ENCODE results near the gene ACTA2. TPM values are rescaled to one million over a fixed set of nuclear protein-coding genes. Genes with fewer than 3 reads are reported as not detected.
A peak's percentile ranks its signal among the peaks of the same experiment; 100 is the strongest.

The ACTA2 gene
- total RNA-seq, 1 experiment from 2014 or later: 5.3 TPM

GRCh38 chr10:88991161-88991898 lies 38.8 kb upstream of the ACTA2 start:
- TSS peak; percentile 46 for BruUV-seq (replicated peaks)
- Histone ChIP-seq H3K27ac (peak overlapping the region; percentile 42), H3K36me3 (ENCODE audit: low read depth) (no peaks in the 10 kb centered on the region), H3K27me3 (ENCODE audit: insufficient read depth, low read depth) (no peaks in the 10 kb centered on the region), H3K4me1 (replicated peaks; ENCODE audit: insufficient read depth) (peaks cover 26% of the 10 kb centered on the region), H3K4me2 (peak overlapping the region; percentile 81), H4K20me1 (ENCODE audit: insufficient read depth) (no peaks in the 10 kb centered on the region), H3K4me3 (peak overlapping the region; percentile 85), H3K9me2 (ENCODE audit: insufficient read depth) (no peaks in the 10 kb centered on the region), H3K9me3 (ENCODE audit: insufficient read depth, low read depth) (no peaks in the 10 kb centered on the region), H3K79me2 (ENCODE audit: low read depth) (0 out of 2 replicates have a peak, but pooled peaks cover 5% of the 10 kb centered on the region), H3F3A (ENCODE audit: insufficient read depth, low read depth) (peaks cover 12% of the 10 kb centered on the region; the same call in 1 of the 2 replicates), H2AFZ (peak overlapping the region; percentile 87)
- DNase-seq: peak; percentile 33 to 47
- POLR2A ChIA-PET (ENCODE audit: unreplicated experiment): no interaction called here
- no peak; the same call in 1 of the 2 replicates for TF ChIP-seq CTCF (conservative IDR thresholded peaks at IDR 0.05)
- CTCF ChIA-PET: interaction anchor here (0.6 kb wide), 1 partner anchor 36 kb away, joined by 3 read pairs; no protein-coding TSS in a partner anchor
- intact Hi-C loops (cut with micrococcal nuclease; ENCODE audit: unreplicated experiment): loop anchor here (5.0 kb wide), 2 partner anchors 41 to 154 kb away; no protein-coding TSS in a partner anchor

- Histone ChIP-seq H3K9me3 (ENCODE audit: insufficient read depth, low read depth) (no peaks in the 10 kb centered on the region), H3K4me2 (peak within 1 kb of the TSS; percentile 81), H3K4me3 (peak within 1 kb of the TSS; percentile 85), H3K27me3 (ENCODE audit: insufficient read depth, low read depth) (no peaks in the 10 kb centered on the region), H3K9me2 (ENCODE audit: insufficient read depth) (no peaks in the 10 kb centered on the region), H4K20me1 (ENCODE audit: insufficient read depth) (no peaks in the 10 kb centered on the region), H3F3A (ENCODE audit: insufficient read depth, low read depth) (peaks cover 12% of the 10 kb centered on the region; the same call in 1 of the 2 replicates), H3K36me3 (ENCODE audit: low read depth) (no peaks in the 10 kb centered on the region), H2AFZ (peak within 1 kb of the TSS; percentile 87), H3K79me2 (ENCODE audit: low read depth) (0 out of 2 replicates have a peak, but pooled peaks cover 5% of the 10 kb centered on the region), H3K4me1 (replicated peaks; ENCODE audit: insufficient read depth) (peaks cover 26% of the 10 kb centered on the region), H3K27ac (peak within 1 kb of the TSS; percentile 42)
- intact Hi-C loops (cut with micrococcal nuclease; ENCODE audit: unreplicated experiment): loop anchor here (5.0 kb wide), 2 partner anchors 42 to 153 kb away; no protein-coding TSS in a partner anchor
- CTCF ChIA-PET: interaction anchor here (0.6 to 1.3 kb wide), 2 partner anchors 56 to 151 kb away, joined by 3 to 4 read pairs; no protein-coding TSS in a partner anchor
- POLR2A ChIA-PET (ENCODE audit: unreplicated experiment): interaction anchor here (0.6 kb wide), 1 partner anchor 447 kb away, joined by 3 read pairs; no protein-coding TSS in a partner anchor
- TF ChIP-seq EZH2 (IDR thresholded peaks at IDR 0.05; ENCODE audit: low read depth) (no peak), CTCF (conservative IDR thresholded peaks at IDR 0.05) (no peak)
- BruUV-seq (replicated peaks): no TSS peak
- DNase-seq: peak; percentile 67 to 71
Measured at GRCh38 chr10:88990384-88991160, 38.0 kb upstream of the ACTA2 start, which contains the start of gene FAS. FAS (plus strand) TSS chr10:88990798; CDS start chr10:88990877, 79 bp downstream.

DNA sequence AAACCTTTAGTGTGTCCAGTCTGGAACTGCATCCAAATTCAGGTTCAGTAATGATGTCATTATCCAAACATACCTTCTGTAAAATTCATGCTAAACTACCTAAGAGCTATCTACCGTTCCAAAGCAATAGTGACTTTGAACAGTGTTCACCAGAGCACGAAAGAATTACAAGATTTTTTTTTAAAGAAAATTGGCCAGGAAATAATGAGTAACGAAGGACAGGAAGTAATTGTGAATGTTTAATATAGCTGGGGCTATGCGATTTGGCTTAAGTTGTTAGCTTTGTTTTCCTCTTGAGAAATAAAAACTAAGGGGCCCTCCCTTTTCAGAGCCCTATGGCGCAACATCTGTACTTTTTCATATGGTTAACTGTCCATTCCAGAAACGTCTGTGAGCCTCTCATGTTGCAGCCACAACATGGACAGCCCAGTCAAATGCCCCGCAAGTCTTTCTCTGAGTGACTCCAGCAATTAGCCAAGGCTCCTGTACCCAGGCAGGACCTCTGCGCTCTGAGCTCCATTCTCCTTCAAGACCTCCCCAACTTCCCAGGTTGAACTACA lies 37.3 kb upstream of the ACTA2 start:
- Histone ChIP-seq H3K27me3 (ENCODE audit: insufficient read depth, low read depth) (no peaks in the 10 kb centered on the region), H3K9me2 (ENCODE audit: insufficient read depth) (no peaks in the 10 kb centered on the region), H3F3A (ENCODE audit: insufficient read depth, low read depth) (peaks cover 12% of the 10 kb centered on the region; the same call in 1 of the 2 replicates), H3K4me3 (peak overlapping the region; percentile 85), H2AFZ (peak overlapping the region; percentile 87), H3K9me3 (ENCODE audit: insufficient read depth, low read depth) (no peaks in the 10 kb centered on the region), H3K79me2 (ENCODE audit: low read depth) (0 out of 2 replicates have a peak, but pooled peaks cover 5% of the 10 kb centered on the region), H4K20me1 (ENCODE audit: insufficient read depth) (no peaks in the 10 kb centered on the region), H3K4me2 (peak overlapping the region; percentile 81), H3K4me1 (replicated peaks; ENCODE audit: insufficient read depth) (peaks cover 26% of the 10 kb centered on the region), H3K27ac (peak overlapping the region; percentile 42), H3K36me3 (ENCODE audit: low read depth) (no peaks in the 10 kb centered on the region)
- BruUV-seq (replicated peaks): TSS peak; percentile 19
- ChIA-PET CTCF (interaction anchor here (1.3 kb wide), 1 partner anchor 56 kb away, joined by 4 read pairs; no protein-coding TSS in a partner anchor), POLR2A (ENCODE audit: unreplicated experiment) (interaction anchor here (0.7 kb wide), 1 partner anchor 41 kb away, joined by 5 read pairs; no protein-coding TSS in a partner anchor)
- DNase-seq: peak in 1 of 2 experiments; percentile 50
- intact Hi-C loops (cut with micrococcal nuclease; ENCODE audit: unreplicated experiment): loop anchor here (5.0 kb wide), 2 partner anchors 42 to 153 kb away; no protein-coding TSS in a partner anchor
- TF ChIP-seq EZH2 (IDR thresholded peaks at IDR 0.05; ENCODE audit: low read depth) (no peak), CTCF (conservative IDR thresholded peaks at IDR 0.05) (no peak)

All from PC-9 (cell line).